ENCODE results near the gene VASN.
"Not testable (repeated sequence)": the region's sequence is repeated elsewhere in the genome, so short reads cannot be mapped to it uniquely, and the experiment has no call there.

Gene VASN

DNA sequence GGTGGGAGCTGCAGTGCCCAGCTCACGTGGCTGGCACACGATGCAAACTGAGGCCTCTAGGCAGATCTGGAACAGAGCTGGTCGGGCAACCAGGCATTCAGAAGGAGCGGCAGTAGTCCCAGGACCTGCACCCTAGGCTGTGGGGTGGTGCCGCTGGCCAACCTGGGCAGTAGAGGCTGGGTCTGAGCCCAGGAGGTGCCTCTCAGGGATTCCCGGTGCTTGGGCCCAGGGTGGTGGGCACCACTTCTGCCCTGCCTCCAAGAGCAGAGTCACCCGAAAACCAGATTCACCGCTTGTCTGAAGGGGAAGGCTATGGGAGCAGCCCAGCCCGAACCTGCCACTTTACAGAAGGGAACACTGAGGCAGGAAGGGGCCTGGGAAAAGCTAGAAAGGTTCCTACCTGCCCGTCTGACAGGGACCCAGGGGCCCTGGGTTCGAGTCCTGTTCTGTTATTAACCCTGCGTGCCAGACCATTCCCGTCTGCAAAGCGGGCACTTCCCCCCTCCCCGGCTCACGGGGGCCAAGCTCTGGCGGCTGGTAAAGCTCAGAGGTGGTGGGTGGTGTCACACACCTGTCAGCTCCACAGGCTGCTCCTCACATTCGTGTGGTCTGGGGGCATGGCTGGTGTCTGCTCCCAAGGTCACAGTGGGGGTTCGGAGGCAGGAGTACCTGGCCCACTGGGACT lies 38.9 kb upstream of the VASN start:
- TF ChIP-seq, protein P1, sequence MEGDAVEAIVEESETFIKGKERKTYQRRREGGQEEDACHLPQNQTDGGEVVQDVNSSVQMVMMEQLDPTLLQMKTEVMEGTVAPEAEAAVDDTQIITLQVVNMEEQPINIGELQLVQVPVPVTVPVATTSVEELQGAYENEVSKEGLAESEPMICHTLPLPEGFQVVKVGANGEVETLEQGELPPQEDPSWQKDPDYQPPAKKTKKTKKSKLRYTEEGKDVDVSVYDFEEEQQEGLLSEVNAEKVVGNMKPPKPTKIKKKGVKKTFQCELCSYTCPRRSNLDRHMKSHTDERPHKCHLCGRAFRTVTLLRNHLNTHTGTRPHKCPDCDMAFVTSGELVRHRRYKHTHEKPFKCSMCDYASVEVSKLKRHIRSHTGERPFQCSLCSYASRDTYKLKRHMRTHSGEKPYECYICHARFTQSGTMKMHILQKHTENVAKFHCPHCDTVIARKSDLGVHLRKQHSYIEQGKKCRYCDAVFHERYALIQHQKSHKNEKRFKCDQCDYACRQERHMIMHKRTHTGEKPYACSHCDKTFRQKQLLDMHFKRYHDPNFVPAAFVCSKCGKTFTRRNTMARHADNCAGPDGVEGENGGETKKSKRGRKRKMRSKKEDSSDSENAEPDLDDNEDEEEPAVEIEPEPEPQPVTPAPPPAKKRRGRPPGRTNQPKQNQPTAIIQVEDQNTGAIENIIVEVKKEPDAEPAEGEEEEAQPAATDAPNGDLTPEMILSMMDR (IDR thresholded peaks at IDR 0.05; ENCODE audit: low read depth, low read length) = no peak
- in situ Hi-C loops (cut with HindIII; ENCODE audit: low sequenced_read_pairs) = no loop called here
- no peak overlapping the region for H3K4me3 ChIP-seq (ENCODE audit: low read depth, low read length)
- no peak for DNase-seq (ENCODE audit: low read depth, low spot score)

DNA sequence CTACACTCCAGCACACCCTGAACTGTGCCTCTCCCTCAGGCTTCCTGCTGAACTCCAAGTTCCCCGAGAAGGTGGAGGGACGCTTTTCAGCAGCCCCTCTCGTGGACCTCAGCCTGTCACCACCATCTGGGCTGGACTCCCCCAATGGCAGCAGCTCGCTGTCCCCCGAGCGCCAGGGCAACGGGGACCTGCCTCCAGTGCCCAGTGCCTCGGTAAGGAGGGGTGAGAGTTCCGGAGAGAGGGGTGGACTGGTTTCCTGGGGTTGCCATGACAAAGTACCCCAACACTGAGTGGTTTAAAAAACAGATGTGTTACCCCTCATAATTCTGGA lies 38.4 kb upstream of the VASN start:
- in situ Hi-C loops (cut with HindIII; ENCODE audit: low sequenced_read_pairs) = no loop called here
- no peak overlapping the region for H3K4me3 ChIP-seq (ENCODE audit: low read depth, low read length)
- no peak for DNase-seq (ENCODE audit: low read depth, low spot score)
- TF ChIP-seq, protein P1 (IDR thresholded peaks at IDR 0.05; ENCODE audit: low read depth, low read length) = no peak

DNA sequence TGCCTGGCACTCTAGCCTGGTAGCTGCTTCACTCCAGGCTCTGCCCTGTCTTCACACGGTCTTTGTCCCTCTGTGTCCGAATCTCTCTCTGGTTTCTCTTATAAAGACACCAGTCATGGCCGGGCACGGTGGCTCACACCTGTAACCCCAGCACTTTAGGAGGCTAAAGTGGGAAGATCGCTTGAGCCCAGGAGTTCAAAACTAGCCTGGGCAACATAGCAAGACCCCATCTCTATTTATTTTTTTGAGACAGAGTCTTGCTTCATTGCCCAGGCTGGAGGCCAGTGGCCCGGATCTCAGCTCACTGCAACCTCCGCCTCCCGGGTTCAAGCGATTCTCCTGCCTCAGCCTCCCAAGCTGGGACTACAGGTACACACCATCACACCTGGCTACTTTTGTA lies 37.9 kb upstream of the VASN start:
- DNase-seq (ENCODE audit: low read depth, low spot score); H3K4me3 ChIP-seq (ENCODE audit: low read depth, low read length); in situ Hi-C loops (cut with HindIII; ENCODE audit: low sequenced_read_pairs): not testable (repeated sequence)

DNA sequence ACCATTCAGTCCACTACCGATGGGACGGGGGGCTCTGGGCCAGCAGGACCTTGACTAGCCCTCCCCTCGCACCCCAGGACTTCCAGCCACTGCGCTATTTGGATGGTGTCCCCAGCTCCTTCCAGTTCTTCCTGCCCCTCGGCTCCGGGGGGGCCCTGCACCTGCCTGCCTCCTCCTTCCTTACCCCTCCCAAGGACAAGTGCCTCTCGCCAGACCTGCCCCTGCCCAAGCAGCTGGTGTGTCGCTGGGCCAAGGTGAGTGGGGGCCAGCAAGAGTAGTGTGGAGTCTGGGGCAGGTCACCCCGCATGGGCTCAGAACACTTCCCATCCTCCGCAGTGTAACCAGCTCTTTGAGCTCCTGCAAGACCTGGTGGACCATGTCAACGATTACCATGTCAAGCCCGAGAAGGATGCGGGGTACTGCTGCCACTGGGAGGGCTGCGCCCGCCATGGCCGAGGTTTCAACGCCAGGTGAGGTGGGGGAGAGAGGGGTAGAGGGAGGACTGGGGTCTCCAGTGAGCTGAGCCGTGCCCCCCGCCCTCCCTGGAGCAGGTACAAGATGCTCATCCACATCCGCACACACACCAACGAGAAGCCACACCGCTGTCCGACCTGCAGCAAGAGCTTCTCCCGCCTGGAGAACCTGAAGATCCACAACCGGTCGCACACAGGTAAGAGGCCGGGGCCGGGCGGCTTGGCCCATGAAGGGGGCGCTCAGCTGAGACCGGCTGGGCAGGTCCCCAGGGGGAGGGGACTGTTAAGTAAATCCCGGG lies 36.7 kb upstream of the VASN start:
- H3K4me3 ChIP-seq (ENCODE audit: low read depth, low read length) = no peak overlapping the region
- DNase-seq (ENCODE audit: low read depth, low spot score) = no peak
- in situ Hi-C loops (cut with HindIII; ENCODE audit: low sequenced_read_pairs) = no loop called here
- TF ChIP-seq, protein P1 (IDR thresholded peaks at IDR 0.05; ENCODE audit: low read depth, low read length) = no peak

DNA sequence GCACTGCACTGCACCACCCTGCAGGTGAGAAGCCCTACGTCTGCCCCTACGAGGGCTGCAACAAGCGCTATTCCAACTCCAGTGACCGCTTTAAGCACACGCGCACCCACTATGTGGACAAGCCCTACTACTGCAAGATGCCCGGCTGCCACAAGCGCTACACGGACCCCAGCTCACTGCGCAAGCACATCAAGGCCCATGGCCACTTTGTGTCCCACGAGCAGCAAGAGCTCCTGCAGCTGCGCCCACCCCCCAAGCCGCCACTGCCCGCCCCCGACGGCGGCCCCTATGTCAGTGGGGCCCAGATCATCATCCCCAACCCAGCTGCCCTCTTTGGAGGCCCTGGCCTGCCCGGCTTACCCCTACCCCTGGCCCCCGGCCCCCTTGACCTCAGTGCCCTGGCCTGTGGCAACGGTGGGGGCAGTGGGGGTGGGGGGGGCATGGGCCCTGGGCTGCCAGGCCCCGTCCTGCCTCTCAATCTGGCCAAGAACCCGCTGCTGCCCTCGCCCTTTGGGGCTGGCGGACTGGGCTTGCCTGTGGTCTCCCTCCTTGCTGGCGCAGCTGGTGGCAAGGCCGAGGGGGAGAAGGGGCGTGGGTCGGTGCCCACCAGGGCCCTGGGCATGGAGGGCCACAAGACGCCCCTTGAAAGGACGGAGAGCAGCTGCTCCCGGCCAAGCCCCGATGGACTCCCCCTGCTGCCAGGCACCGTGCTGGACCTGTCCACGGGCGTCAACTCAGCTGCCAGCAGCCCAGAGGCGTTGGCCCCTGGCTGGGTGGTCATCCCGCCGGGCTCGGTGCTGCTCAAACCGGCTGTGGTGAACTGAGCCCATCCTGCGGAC lies 34.7 kb upstream of the VASN start:
- H3K4me3 ChIP-seq (ENCODE audit: low read depth, low read length) = no peak overlapping the region
- no peak for DNase-seq (ENCODE audit: low read depth, low spot score)
- in situ Hi-C loops (cut with HindIII; ENCODE audit: low sequenced_read_pairs) = no loop called here
- TF ChIP-seq, protein P1 (IDR thresholded peaks at IDR 0.05; ENCODE audit: low read depth, low read length) = no peak

DNA sequence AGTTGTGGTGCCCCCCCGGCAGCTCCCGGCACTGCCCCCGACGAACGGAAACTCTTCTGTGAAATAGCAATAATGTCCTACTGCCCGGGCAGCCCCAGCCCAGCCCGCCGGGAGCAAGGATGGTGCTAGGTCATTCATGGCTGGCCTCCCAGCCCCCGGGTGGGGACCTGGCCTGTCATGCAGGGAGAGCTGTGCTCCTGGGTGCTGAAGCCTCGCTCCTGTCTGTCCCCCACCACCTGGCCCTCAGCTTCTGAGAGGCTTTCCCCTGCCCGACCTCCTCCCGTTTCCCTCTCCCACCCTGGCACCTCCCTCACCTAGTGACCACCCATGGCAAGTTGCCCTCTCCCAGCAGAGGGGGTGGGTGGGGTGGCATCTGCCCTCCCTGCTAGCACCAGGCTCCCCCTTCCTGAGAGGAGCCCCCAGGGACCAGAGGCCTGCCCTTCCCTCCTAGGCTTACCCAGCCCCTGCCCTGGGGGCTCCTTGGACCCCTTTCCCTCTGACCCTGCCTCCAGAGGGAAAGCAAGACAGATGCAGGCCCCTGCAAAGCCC lies 34.0 kb upstream of the VASN start:
- in situ Hi-C loops (cut with HindIII; ENCODE audit: low sequenced_read_pairs) = no loop called here
- TF ChIP-seq, protein P1 (IDR thresholded peaks at IDR 0.05; ENCODE audit: low read depth, low read length) = no peak
- no peak overlapping the region for H3K4me3 ChIP-seq (ENCODE audit: low read depth, low read length)
- no peak for DNase-seq (ENCODE audit: low read depth, low spot score)

Data from astrocyte of the spinal cord (primary cell).